Stomach (tissue), 9 donors: ENCODE measurements around the gene PLIN5. TPM values are rescaled to one million over a fixed set of nuclear protein-coding genes. Genes with fewer than 3 reads are reported as not detected.

ENCODE experiments used
- DNase-seq, 2 donors: peaks; one replicate each; pipeline versions ENCODE4 v3.0.0 to v3.0.0-alpha.2; 2013 to 2019
- H3K27ac ChIP-seq, 5 donors: fragments of 200-600 bp in 4 of 5; sonication (generic) in 4 of 5; one replicate each; pipeline ENCODE4 v1.5.1; 2013 to 2019; ENCODE audit warnings: mild to moderate bottlenecking in 1 of 5, moderate library complexity in 1 of 5
- H3K27me3 ChIP-seq, 3 donors: fragments of 200-600 bp; sonication (generic); one replicate each; pipeline ENCODE4 v1.5.1; 2017 to 2019; ENCODE audit warnings: mixed run types in 1 of 3
- H3K36me3 ChIP-seq, 4 donors: fragments of 200-600 bp; sonication (generic); 1 replicate in 3 of 4; 2 replicates in 1 of 4; pipeline ENCODE4 v1.5.1; 2016 to 2019
- H3K4me1 ChIP-seq, 4 donors: fragments of 200-600 bp; sonication (generic); one replicate each; pipeline ENCODE4 v1.5.1; 2016 to 2019
- H3K4me3 ChIP-seq, 4 donors: fragments of 200-600 bp; sonication (generic) in 3 of 4; one replicate each; pipeline ENCODE4 v1.5.1; 2016 to 2019; ENCODE audit warnings: mild to moderate bottlenecking in 1 of 4
- H3K9me3 ChIP-seq, 4 donors: fragments of 200-600 bp; sonication (generic); one replicate each; pipeline ENCODE4 v1.5.1; 2016 to 2019
- EP300 ChIP-seq: sonication (generic); formaldehyde crosslinking; IDR thresholded peaks from one replicate; pipeline ENCODE4 v1.6.1; 2017; ENCODE audit warnings: antibody characterized with exemption
- POLR2A ChIP-seq, 4 donors: fragments of 450-650 bp; IDR thresholded peaks; one replicate each; pipeline ENCODE4 v1.6.1; 2016; ENCODE audit warnings: antibody characterized with exemption in 4 of 4, control low read depth in 2 of 4, mild to moderate bottlenecking in 1 of 4, moderate library complexity in 1 of 4
- POLR2AphosphoS5 ChIP-seq, 3 donors: sonication (generic); formaldehyde crosslinking; IDR thresholded peaks; one replicate each; pipeline ENCODE4 v1.6.1; 2016; ENCODE audit warnings: antibody characterized with exemption in 3 of 3
- WGBS, 5 donors: extraction: QIAGEN DNeasy Blood & Tissue Kit in 3 of 5; methylation state at CpG; one replicate each; pipeline versions ENCODE4 v1.1.5 to v1.1.7; 2013 to 2018; 5-methylcytosine and 5-hydroxymethylcytosine counted together
- intact Hi-C: fragments of 100-400 bp; cut with DNase I; formaldehyde crosslinking; loops from one replicate; pipeline ENCODE4 v1.15.1; 2023; ENCODE audit warnings: low total_unique reads
- polyA plus RNA-seq, 3 donors: library from polyadenylated mRNA; stranded (reverse); fragments of 200-250 nt; gene quantifications; one replicate each; pipeline ENCODE4 v1.2.3, GENCODE V29; 2013
- total RNA-seq, 5 donors: library from RNA; depleted of rRNA; stranded (reverse); fragments of >200 nt; gene quantifications; one replicate each; pipeline versions ENCODE4 v1.1.0 to v1.2.3, GENCODE V29; 2014 to 2016
- TF ChIP-seq, protein P1 (sequence below), 7 experiments: fragments of 450-650 bp in 4 of 7; fragments of 200-600 bp in 3 of 7; sonication (generic) in 3 of 7; IDR thresholded peaks; one replicate each; pipeline ENCODE4 v1.5.1; 2016 to 2019; ENCODE audit warnings: antibody characterized with exemption in 7 of 7, control low read depth in 2 of 7, mild to moderate bottlenecking in 1 of 7
- donor health status: healthy with polysubstance abuse.
- donor health status: Bipolar disorder and iron deficiency.
- donor health status: healthy.

The PLIN5 gene
- total and polyA plus RNA-seq, 8 donors, result 1.4 to 114 (median 31.6) TPM

DNA sequence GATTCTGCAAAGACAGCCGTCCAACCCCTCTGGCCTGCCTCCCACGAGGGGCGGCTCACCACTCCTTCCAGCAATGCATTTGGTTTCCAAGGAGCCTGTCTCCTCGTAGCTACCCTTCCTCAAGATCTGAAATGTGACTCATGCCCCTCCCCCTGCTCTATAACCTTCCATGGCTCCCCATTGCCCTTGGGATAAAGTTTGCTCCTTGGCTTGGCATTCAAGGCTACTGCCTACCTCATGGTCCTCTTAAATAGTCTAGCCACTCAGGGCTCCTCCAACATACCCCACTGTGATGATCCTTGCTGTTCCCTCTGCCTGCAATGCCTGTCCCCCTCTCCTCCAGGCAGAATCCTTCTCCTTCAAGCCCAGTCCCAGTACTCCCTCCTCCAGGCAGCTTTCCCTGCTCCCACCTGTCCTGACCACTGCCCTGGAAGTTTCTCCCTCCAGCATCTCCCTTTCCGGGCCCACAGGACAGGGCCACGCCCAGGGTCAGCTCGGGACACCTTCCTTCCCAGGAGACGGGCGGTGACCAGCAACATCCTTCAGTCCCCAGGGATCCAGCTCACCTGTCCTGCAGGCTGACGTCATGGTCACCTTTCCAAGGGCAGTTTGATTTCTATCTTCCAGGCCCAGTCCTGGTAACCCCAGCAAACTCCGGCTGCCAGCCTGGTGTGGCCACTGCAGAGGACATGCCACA is 43.7 kb upstream of the PLIN5 start:
- Histone ChIP-seq H3K4me3 (no peak overlapping the region), H3K27me3 (peaks cover 9 to 98% (median 83%) of the 10 kb centered on the region in 3 donors), H3K4me1 (peaks cover 0 to 28% (median 13%) of the 10 kb centered on the region in 4 donors), H3K36me3 (no peaks in the 10 kb centered on the region), H3K9me3 (no peaks in the 10 kb centered on the region), H3K27ac (no peak overlapping the region)
- intact Hi-C loops, result loop anchor here (10.0 kb wide), 1 partner anchor 46 kb away; no protein-coding TSS in a partner anchor
- TF ChIP-seq, protein P1, sequence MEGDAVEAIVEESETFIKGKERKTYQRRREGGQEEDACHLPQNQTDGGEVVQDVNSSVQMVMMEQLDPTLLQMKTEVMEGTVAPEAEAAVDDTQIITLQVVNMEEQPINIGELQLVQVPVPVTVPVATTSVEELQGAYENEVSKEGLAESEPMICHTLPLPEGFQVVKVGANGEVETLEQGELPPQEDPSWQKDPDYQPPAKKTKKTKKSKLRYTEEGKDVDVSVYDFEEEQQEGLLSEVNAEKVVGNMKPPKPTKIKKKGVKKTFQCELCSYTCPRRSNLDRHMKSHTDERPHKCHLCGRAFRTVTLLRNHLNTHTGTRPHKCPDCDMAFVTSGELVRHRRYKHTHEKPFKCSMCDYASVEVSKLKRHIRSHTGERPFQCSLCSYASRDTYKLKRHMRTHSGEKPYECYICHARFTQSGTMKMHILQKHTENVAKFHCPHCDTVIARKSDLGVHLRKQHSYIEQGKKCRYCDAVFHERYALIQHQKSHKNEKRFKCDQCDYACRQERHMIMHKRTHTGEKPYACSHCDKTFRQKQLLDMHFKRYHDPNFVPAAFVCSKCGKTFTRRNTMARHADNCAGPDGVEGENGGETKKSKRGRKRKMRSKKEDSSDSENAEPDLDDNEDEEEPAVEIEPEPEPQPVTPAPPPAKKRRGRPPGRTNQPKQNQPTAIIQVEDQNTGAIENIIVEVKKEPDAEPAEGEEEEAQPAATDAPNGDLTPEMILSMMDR (IDR thresholded peaks at IDR 0.05), result no peak
- TF ChIP-seq EP300 (no peak), POLR2A (IDR thresholded peaks at IDR 0.05) (no peak), POLR2AphosphoS5 (IDR thresholded peaks at IDR 0.05) (no peak)
- 42 to 54% (median 43%) methylated on average over 11 of the region's 11 CpGs for WGBS, 5 donors
- no peak for DNase-seq

DNA sequence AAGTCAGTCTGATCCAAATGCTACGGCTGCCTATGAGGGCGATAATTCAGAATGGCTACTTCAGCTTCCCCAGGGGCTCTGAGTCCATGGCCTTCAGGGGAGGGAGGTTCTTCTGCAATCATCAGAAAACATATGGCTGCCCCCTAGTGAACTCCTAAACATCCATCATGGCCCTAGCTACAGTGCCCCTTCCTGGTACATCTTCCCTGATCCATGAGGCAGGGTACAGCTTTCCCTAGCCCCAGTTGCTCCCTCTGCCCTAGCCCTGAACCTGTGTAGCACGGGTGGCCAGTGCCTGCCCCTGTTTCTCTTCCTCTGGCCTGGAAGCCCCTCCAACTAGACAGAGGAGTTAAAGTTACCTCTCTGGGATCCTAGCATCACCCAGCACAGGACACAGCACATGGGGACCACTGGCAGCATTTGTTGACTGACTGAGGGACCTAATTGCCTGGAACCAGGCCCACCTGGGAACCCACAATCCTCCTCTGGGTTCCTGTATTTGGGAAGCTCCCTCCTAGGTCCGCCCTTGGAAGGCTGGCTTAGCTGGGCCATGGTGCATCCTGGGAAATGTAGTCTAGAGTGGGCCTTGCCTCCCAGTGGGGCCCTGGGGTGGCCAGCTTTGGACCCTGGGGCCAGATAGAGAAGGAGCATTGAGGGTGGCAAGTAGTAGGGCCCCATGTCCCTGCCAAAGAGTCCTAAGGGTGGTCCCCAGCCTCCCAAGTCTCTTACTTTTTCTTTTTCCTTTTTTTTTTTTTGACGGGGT is 42.2 kb upstream of the PLIN5 start:
- Histone ChIP-seq H3K9me3 (no peaks in the 10 kb centered on the region), H3K36me3 (no peaks in the 10 kb centered on the region), H3K4me3 (no peak overlapping the region), H3K27ac (no peak overlapping the region), H3K27me3 (peaks cover 4 to 93% (median 70%) of the 10 kb centered on the region in 3 donors), H3K4me1 (peaks cover 0 to 27% (median 12%) of the 10 kb centered on the region in 4 donors)
- intact Hi-C loops, result loop anchor here (10.0 kb wide), 1 partner anchor 48 kb away; no protein-coding TSS in a partner anchor
- TF ChIP-seq POLR2AphosphoS5 (IDR thresholded peaks at IDR 0.05), result no peak
- TF ChIP-seq, protein P1 (IDR thresholded peaks at IDR 0.05), result no peak
- no peak for TF ChIP-seq EP300
- no peak for TF ChIP-seq POLR2A (IDR thresholded peaks at IDR 0.05)
- WGBS, 5 donors, result 78 to 88% (median 82%) methylated on average over 4 to 5 of the region's 5 CpGs
- DNase-seq, result no peak

DNA sequence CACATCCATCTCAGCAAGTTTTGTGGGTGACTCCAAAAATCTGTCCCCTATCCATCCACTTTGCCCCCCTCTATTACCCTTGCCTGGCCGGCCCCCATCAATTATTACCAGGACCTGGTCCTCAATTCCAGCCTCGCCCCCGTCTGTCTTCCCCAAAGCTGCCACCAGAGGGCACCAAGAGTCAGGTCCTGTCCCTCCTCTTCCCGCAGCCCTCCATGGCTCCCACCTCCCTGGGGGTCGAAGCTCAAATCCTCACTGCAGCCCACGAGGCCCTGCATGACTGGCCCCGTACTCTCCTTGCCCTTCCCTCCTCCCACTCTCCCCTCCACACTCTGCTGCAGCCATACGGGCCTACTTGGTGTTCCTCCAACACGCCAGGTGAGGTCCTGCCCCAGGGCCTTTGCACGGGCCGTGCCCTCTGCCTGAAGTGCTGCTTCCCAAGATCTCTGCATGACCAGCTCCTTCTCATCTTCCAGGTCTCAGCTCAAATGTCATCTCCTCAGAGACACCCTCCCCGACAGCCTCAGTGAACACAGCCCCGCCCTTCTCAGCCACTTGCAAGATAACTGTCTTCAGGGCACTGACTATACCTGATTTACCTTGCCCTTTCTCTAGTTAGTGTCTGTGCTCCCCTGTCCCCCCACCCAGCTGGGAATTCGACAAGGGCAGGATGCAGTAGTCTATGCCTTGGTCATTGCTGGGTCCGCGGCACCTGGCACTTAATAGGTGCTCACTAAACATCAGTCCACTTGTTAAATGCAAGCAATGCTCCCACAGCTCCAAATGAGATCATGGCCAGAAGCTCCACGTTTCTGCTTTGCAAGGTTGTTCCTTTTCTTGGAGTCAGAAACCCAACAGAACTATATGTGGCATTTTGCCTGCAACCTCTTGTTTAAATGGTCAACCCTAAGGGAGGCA is 41.3 kb upstream of the PLIN5 start:
- WGBS, 5 donors, result 56 to 60% (median 58%) methylated on average over 17 of the region's 17 CpGs
- no peaks in the 10 kb centered on the region for H3K36me3 ChIP-seq
- H3K9me3 ChIP-seq, result no peaks in the 10 kb centered on the region
- TF ChIP-seq, protein P1 (IDR thresholded peaks at IDR 0.05), result peak in 5 of 7 experiments; percentile 34 to 79 (median 65)
- TF ChIP-seq POLR2AphosphoS5 (IDR thresholded peaks at IDR 0.05), result no peak
- peaks cover 4 to 85% (median 63%) of the 10 kb centered on the region in 3 donors for H3K27me3 ChIP-seq
- H3K27ac ChIP-seq, result peak overlapping the region in 4 of 5 donors; percentile 26 to 76 (median 52)
- DNase-seq, result peak; percentile 74 to 77
- no peak overlapping the region for H3K4me3 ChIP-seq
- intact Hi-C loops, result loop anchor here (10.0 kb wide), 1 partner anchor 49 kb away; no protein-coding TSS in a partner anchor
- peaks cover 0 to 23% (median 9%) of the 10 kb centered on the region in 4 donors for H3K4me1 ChIP-seq
